Loucy (cell line): Measurements from ENCODE around the gene ADORA2A.

Experiments used
- EZH2phosphoT487 ChIP-seq: fragments of 200-600 bp; IDR thresholded peaks from 2 replicates; pipeline ENCODE4 v1.6.1; 2018; ENCODE audit warnings: antibody characterized with exemption, mild to moderate bottlenecking, moderate library complexity, borderline replicate concordance
- TF ChIP-seq, protein P1 (sequence below): fragments of 200-600 bp; sonication (generic); conservative IDR thresholded peaks from 2 replicates; pipeline ENCODE4 v1.5.1; 2014; ENCODE audit warnings: mild to moderate bottlenecking, antibody characterized with exemption, low read length

DNA sequence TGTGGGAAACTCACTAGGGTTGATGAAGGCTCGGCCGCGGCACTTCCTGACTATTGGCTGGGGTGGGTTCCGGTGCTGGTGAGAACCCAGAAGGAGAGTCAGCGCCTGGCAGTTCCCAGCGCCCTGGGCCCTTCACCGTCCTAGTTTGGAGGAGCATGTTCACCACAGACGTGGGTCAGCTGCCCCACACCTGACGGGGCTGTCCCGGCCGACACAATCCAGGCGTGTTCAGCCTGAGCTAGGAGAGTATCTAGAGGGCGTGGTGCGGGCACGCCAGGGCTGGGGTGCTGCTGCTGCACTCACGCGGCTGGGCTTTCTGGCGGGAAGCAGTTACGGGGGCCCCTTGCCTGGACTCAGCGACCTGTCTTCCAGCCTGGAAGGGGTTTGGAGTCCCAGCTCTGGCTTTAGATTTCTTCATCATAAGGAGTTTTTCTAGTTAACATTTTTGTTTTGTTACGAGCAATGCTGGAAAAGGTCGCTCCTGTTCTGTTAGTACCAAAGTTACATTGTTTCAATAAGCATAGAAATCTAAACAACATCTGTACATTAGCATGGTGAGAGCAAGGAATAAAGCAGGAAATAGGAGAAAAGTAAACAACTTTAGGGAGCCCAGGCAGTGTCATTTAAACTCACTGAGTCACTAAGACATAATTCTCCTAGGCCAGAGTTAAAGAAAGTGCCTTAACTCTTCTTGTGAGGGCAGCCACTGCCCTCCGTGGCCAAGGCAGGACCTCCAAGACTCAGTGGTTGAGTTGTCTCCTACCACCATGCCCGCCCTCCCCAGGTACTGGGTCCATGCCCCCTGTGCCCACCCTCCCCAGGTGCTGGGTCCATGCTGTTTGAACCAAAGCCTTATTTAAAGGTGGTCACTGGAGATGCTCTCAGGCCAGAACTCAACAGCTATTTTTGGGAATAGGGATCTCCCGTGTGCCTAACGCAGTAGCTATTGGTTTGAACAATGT, 12.1 kb upstream of the ADORA2A start:
- TF ChIP-seq, protein P1, sequence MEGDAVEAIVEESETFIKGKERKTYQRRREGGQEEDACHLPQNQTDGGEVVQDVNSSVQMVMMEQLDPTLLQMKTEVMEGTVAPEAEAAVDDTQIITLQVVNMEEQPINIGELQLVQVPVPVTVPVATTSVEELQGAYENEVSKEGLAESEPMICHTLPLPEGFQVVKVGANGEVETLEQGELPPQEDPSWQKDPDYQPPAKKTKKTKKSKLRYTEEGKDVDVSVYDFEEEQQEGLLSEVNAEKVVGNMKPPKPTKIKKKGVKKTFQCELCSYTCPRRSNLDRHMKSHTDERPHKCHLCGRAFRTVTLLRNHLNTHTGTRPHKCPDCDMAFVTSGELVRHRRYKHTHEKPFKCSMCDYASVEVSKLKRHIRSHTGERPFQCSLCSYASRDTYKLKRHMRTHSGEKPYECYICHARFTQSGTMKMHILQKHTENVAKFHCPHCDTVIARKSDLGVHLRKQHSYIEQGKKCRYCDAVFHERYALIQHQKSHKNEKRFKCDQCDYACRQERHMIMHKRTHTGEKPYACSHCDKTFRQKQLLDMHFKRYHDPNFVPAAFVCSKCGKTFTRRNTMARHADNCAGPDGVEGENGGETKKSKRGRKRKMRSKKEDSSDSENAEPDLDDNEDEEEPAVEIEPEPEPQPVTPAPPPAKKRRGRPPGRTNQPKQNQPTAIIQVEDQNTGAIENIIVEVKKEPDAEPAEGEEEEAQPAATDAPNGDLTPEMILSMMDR, result no peak
- no peak for TF ChIP-seq EZH2phosphoT487
